Measurements from ENCODE around the gene ACAP3. TPM values are rescaled to one million over a fixed set of nuclear protein-coding genes. Genes with fewer than 3 reads are reported as not detected.
A peak's percentile ranks its signal among the peaks of the same experiment; 100 is the strongest.

The ACAP3 gene
- total and polyA plus RNA-seq, 10 of the 15 experiments (the other 5 are each of a cell fraction or from before 2014, with no cell fraction given): 0.05 to 34.2 (median 7.1) TPM

DNA sequence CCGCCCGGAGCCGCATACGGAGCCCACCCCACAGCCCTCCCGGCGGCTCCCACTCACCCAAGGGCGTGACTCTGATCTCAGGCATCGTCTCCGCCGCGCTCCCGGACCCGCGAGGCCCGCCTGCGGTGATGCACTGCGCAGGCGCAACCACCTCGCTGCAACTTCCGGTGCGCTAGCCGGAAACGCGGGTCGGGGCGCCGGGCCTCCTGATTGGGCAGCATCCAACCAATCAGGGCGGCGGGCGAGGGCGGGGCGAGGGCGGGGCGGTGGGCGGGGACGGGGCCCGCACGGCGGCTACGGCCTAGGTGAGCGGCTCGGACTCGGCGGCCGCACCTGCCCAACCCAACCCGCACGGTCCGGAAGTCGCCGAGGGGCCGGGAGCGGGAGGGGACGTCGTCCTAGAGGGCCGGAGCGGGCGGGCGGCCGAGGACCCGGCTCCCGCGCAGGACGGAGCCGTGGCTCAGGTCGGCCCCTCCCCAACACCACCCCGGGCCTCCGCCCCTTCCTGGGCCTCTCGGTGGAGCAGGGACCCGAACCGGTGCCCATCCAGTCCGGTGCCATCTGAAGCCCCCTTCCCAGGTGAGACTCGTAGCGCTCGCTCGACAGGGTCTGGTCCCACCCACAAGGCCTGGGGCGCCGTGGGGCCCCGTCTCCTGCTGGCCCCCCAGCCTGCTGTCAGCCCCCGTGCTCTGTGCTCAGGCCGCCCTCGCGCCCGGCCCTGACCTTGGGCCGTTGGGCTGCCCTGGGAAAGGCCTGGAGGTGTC, 17.0 kb upstream of the ACAP3 start, which contains the start of the genes CPTP and INTS11 (continued):
- TF ChIP-seq, protein P1, sequence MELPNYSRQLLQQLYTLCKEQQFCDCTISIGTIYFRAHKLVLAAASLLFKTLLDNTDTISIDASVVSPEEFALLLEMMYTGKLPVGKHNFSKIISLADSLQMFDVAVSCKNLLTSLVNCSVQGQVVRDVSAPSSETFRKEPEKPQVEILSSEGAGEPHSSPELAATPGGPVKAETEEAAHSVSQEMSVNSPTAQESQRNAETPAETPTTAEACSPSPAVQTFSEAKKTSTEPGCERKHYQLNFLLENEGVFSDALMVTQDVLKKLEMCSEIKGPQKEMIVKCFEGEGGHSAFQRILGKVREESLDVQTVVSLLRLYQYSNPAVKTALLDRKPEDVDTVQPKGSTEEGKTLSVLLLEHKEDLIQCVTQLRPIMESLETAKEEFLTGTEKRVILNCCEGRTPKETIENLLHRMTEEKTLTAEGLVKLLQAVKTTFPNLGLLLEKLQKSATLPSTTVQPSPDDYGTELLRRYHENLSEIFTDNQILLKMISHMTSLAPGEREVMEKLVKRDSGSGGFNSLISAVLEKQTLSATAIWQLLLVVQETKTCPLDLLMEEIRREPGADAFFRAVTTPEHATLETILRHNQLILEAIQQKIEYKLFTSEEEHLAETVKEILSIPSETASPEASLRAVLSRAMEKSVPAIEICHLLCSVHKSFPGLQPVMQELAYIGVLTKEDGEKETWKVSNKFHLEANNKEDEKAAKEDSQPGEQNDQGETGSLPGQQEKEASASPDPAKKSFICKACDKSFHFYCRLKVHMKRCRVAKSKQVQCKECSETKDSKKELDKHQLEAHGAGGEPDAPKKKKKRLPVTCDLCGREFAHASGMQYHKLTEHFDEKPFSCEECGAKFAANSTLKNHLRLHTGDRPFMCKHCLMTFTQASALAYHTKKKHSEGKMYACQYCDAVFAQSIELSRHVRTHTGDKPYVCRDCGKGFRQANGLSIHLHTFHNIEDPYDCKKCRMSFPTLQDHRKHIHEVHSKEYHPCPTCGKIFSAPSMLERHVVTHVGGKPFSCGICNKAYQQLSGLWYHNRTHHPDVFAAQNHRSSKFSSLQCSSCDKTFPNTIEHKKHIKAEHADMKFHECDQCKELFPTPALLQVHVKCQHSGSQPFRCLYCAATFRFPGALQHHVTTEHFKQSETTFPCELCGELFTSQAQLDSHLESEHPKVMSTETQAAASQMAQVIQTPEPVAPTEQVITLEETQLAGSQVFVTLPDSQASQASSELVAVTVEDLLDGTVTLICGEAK (IDR thresholded peaks at IDR 0.05; ENCODE audit: borderline replicate concordance): peak; percentile 76
- TF ChIP-seq, protein P2, sequence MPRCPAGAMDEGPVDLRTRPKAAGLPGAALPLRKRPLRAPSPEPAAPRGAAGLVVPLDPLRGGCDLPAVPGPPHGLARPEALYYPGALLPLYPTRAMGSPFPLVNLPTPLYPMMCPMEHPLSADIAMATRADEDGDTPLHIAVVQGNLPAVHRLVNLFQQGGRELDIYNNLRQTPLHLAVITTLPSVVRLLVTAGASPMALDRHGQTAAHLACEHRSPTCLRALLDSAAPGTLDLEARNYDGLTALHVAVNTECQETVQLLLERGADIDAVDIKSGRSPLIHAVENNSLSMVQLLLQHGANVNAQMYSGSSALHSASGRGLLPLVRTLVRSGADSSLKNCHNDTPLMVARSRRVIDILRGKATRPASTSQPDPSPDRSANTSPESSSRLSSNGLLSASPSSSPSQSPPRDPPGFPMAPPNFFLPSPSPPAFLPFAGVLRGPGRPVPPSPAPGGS (IDR thresholded peaks at IDR 0.05; ENCODE audit: borderline replicate concordance, insufficient read depth, low read depth, low read length, poor library complexity, severe bottlenecking): no peak
- TF ChIP-seq TCF12 (IDR thresholded peaks at IDR 0.05; ENCODE audit: low read depth, low read length): 0 out of 2 replicates have a peak, but pooled peaks have one; percentile 5
- no peak for TF ChIP-seq RELA (IDR thresholded peaks at IDR 0.05; ENCODE audit: borderline replicate concordance, partially characterized antibody)
- no peak for TF ChIP-seq NFXL1 (IDR thresholded peaks at IDR 0.05; ENCODE audit: borderline replicate concordance)
